Panc1 (cell line): Measurements from ENCODE around the gene LIMCH1. TPM values are rescaled to one million over a fixed set of nuclear protein-coding genes. Genes with fewer than 3 reads are reported as not detected.

Source experiments
- ATAC-seq: fragments of 200-7000 bp; cut with Tn5 transposase; 2 replicates; pipeline ENCODE4 v1.9.1; 2020; ENCODE audit warnings: mild to moderate bottlenecking, moderate library complexity
- BruUV-seq: library from RNA; stranded (reverse); fragments of 400-500 nt; replicated peaks from 2 replicates; lab custom pipeline; 2021; lab: Mats Ljungman, UMichigan
- CTCF ChIA-PET: fragments of 300-600 bp; sonication (Branson Sonifier 250); formaldehyde crosslinking; loops from one replicate; lab custom pipeline; 2022; ENCODE audit warnings: antibody characterized with exemption; lab: Charles Lee
- POLR2A ChIA-PET: fragments of 300-600 bp; sonication (Branson Sonifier 250); formaldehyde crosslinking; loops from one replicate; lab custom pipeline; 2022; ENCODE audit warnings: antibody characterized with exemption; lab: Charles Lee
- DNase-seq: peaks from one replicate; pipeline ENCODE4 v3.0.0-alpha.2; 2010; ENCODE audit warnings: low read depth, low spot score
- H3K27ac ChIP-seq: 2 replicates; pipeline ENCODE4 v1.5.1; 2011; ENCODE audit warnings: mild to moderate bottlenecking, low read length, inconsistent platforms
- H3K27me3 ChIP-seq: fragments of 200-500 bp; sonication (Bioruptor generic); 2 replicates; pipeline ENCODE4 v1.6.0; 2014; ENCODE audit warnings: low read length, inconsistent platforms; ENCODE audit not compliant: control insufficient read depth, insufficient read depth
- H3K36me3 ChIP-seq: fragments of 200-500 bp; sonication (Bioruptor generic); 2 replicates; pipeline ENCODE4 v1.5.1; 2014; ENCODE audit warnings: inconsistent platforms, mild to moderate bottlenecking, low read length, moderate library complexity; ENCODE audit not compliant: control insufficient read depth, insufficient read depth
- H3K4me1 ChIP-seq: 2 replicates; pipeline ENCODE4 v1.5.1; 2011; ENCODE audit warnings: inconsistent platforms, mild to moderate bottlenecking, low read length, moderate library complexity; ENCODE audit not compliant: control insufficient read depth, insufficient read depth
- H3K4me3 ChIP-seq, 2 experiments: 2 replicates each; pipeline ENCODE4 v1.5.1; 2011 to 2012; ENCODE audit warnings: low read depth in 2 of 2, low read length in 2 of 2, mild to moderate bottlenecking in 2 of 2, inconsistent platforms in 1 of 2, moderate library complexity in 1 of 2
- H3K9me3 ChIP-seq: fragments of 200-500 bp; sonication (Bioruptor generic); 2 replicates; pipeline ENCODE4 v1.5.1; 2014; ENCODE audit warnings: low read depth, mild to moderate bottlenecking, inconsistent platforms, low read length, moderate library complexity; ENCODE audit not compliant: control insufficient read depth, insufficient read depth
- POLR2AphosphoS5 ChIP-seq: IDR thresholded peaks from 2 replicates; pipeline ENCODE4 v1.6.1; 2012; ENCODE audit warnings: mild to moderate bottlenecking, low read depth, low read length, moderate library complexity
- REST ChIP-seq, 2 experiments: IDR thresholded peaks; 2 replicates each; pipeline ENCODE4 v1.6.1; 2011 to 2012; ENCODE audit warnings: low read depth in 2 of 2, control low read depth in 1 of 2, low read length in 1 of 2, mild to moderate bottlenecking in 1 of 2, moderate library complexity in 1 of 2; ENCODE audit not compliant: insufficient read depth in 1 of 2
- SIN3A ChIP-seq: IDR thresholded peaks from 2 replicates; pipeline ENCODE4 v1.6.1; 2012; ENCODE audit warnings: low read depth, mild to moderate bottlenecking, low read length, moderate library complexity, borderline replicate concordance; ENCODE audit not compliant: insufficient read depth
- TCF7L2 ChIP-seq: IDR thresholded peaks from 2 replicates; pipeline ENCODE4 v1.6.1; 2011; ENCODE audit warnings: mild to moderate bottlenecking, low read depth, low read length, inconsistent platforms
- in situ Hi-C: cut with HindIII; loops from 2 replicates; pipeline ENCODE4 v1.10.0; 2016; ENCODE audit warnings: low sequenced_read_pairs, low pct_unique_long_range_greater_than_20kb
- intact Hi-C: fragments of 100-400 bp; cut with micrococcal nuclease; formaldehyde crosslinking; loops from one replicate; pipeline ENCODE4 v1.10.0; 2022; ENCODE audit not compliant: unreplicated experiment
- total RNA-seq: library from RNA; stranded (reverse); gene quantifications from one replicate; pipeline ENCODE4 v1.2.1, GENCODE V29; 2021; ENCODE audit not compliant: unreplicated experiment
- TF ChIP-seq, protein P1 (sequence below): fragments of 450-650 bp; IDR thresholded peaks from 2 replicates; pipeline ENCODE4 v1.5.1; 2017; ENCODE audit warnings: mild to moderate bottlenecking

Gene LIMCH1
- total RNA-seq, 1 experiment from 2014 or later = 3.3 TPM

DNA sequence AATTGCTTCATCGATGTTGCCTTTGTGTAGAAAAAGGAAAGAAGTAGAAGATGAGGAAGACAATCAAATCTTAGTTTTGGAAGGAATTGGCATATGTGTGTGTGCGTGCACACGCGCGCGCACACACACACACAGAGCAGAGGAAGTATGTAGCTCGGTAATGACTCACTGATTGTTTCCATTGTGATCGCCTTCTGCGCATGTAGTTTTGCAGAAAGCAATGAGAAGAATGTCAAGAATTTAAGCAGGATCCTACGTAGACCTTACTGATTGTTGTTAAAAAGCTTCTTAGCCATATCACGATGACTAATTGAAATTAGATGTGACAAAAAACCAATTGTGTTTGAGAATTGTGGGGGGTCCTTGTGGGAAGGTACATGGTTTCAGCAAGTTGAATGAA, 12.8 kb upstream of the LIMCH1 start:
- no peaks in the 10 kb centered on the region for H3K9me3 ChIP-seq
- H3K4me3 ChIP-seq = no peak overlapping the region
- ATAC-seq (no peak), DNase-seq (no peak)
- intact Hi-C loops = no loop called here
- H3K27me3 ChIP-seq = no peaks in the 10 kb centered on the region
- in situ Hi-C loops = no loop called here
- ChIA-PET CTCF (no interaction called here), POLR2A (no interaction called here)
- BruUV-seq = no TSS peak
- H3K36me3 ChIP-seq = no peaks in the 10 kb centered on the region
- no peak overlapping the region for H3K27ac ChIP-seq
- H3K4me1 ChIP-seq = no peaks in the 10 kb centered on the region
- TF ChIP-seq POLR2AphosphoS5 (no peak), SIN3A (no peak), REST (IDR thresholded peaks at IDR 0.05; ENCODE audit: insufficient read depth in 1 of 2, low read depth in 2 of 2, low read length in 1 of 2) (no peak), TCF7L2 (no peak)
- TF ChIP-seq, protein P1, sequence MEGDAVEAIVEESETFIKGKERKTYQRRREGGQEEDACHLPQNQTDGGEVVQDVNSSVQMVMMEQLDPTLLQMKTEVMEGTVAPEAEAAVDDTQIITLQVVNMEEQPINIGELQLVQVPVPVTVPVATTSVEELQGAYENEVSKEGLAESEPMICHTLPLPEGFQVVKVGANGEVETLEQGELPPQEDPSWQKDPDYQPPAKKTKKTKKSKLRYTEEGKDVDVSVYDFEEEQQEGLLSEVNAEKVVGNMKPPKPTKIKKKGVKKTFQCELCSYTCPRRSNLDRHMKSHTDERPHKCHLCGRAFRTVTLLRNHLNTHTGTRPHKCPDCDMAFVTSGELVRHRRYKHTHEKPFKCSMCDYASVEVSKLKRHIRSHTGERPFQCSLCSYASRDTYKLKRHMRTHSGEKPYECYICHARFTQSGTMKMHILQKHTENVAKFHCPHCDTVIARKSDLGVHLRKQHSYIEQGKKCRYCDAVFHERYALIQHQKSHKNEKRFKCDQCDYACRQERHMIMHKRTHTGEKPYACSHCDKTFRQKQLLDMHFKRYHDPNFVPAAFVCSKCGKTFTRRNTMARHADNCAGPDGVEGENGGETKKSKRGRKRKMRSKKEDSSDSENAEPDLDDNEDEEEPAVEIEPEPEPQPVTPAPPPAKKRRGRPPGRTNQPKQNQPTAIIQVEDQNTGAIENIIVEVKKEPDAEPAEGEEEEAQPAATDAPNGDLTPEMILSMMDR = no peak

GRCh38 chr4:41526628-41527027, 11.3 kb upstream of the LIMCH1 start:
- H3K36me3 ChIP-seq = no peaks in the 10 kb centered on the region
- DNase-seq = no peak
- no peaks in the 10 kb centered on the region for H3K27me3 ChIP-seq
- no peaks in the 10 kb centered on the region for H3K9me3 ChIP-seq
- BruUV-seq = no TSS peak
- intact Hi-C loops = no loop called here
- ChIA-PET CTCF (no interaction called here), POLR2A (no interaction called here)
- no peak for ATAC-seq
- H3K4me1 ChIP-seq = no peaks in the 10 kb centered on the region
- TF ChIP-seq TCF7L2 (no peak), SIN3A (no peak), POLR2AphosphoS5 (no peak), REST (IDR thresholded peaks at IDR 0.05; ENCODE audit: insufficient read depth in 1 of 2, low read depth in 2 of 2, low read length in 1 of 2) (no peak)
- TF ChIP-seq, protein P1 = no peak
- in situ Hi-C loops = no loop called here
- no peak overlapping the region for H3K27ac ChIP-seq
- no peak overlapping the region for H3K4me3 ChIP-seq
